ENCODE measurements around the gene OBSCN.

Gene OBSCN

GRCh38 chr1:228381356-228381755, 173.5 kb downstream of the OBSCN start:
- DNase-seq (ENCODE audit: low read depth in 2 of 2), result no peak

DNA sequence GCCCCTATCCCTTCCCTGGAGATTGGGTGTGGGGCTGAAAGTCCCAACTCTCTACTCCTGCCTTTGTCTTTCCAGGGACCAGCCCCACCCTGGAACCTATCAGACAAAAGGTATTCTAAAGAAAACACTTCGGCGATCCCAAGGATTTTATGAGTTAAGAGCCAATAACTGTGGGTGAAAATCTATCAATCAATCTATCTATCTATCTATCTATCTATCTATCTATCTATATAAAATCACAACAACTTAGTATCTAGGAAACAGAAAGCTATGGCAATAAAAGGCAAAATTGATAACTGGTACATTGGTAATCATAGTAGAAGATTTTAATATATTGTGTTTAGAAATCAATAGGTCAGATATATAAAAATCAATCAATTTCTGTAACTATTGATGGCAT, 175.9 kb downstream of the OBSCN start:
- no peak for DNase-seq (ENCODE audit: low read depth in 2 of 2)

GRCh38 chr1:228385232-228385631, 177.4 kb downstream of the OBSCN start:
- DNase-seq (ENCODE audit: low read depth in 2 of 2), result no peak

- DNase-seq (ENCODE audit: low read depth in 2 of 2), result no peak
Measured at GRCh38 chr1:228387321-228387720, 179.5 kb downstream of the OBSCN start.

GRCh38 chr1:228390649-228391048, 182.8 kb downstream of the OBSCN start:
- DNase-seq (ENCODE audit: low read depth in 2 of 2), result no peak

DNA sequence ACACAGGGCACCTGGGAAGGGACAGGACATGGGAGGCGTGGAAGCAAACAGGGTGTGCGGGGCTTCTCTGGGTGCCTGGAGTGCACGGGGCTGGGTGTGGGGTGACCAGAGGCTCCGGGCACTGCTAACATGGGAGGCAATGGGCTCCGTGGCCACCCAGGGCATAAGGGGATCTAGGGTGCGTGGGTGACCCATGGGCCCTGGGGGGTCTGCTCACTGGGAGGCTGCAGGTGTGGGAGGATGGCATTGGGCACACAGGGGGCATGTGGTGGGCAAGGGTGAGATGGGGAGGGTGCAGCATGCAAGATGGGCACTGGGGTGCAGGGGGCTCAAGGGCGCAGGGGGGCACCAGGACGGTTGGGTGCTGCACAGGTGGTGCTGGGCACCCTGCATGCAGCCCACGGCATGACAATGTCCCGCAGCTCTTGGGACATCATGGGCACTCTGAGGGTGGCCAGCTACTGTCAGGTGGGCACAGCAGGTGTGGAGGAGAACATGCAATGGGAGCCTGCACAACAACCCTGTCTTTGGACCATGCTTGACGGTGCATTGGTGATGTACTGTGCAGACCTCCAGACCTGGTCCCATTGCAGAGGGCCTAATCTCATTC, 183.7 kb downstream of the OBSCN start:
- DNase-seq (ENCODE audit: low read depth in 2 of 2), result no peak

GRCh38 chr1:228392111-228392936, 184.5 kb downstream of the OBSCN start:
- no peak for DNase-seq (ENCODE audit: low read depth in 2 of 2)

DNA sequence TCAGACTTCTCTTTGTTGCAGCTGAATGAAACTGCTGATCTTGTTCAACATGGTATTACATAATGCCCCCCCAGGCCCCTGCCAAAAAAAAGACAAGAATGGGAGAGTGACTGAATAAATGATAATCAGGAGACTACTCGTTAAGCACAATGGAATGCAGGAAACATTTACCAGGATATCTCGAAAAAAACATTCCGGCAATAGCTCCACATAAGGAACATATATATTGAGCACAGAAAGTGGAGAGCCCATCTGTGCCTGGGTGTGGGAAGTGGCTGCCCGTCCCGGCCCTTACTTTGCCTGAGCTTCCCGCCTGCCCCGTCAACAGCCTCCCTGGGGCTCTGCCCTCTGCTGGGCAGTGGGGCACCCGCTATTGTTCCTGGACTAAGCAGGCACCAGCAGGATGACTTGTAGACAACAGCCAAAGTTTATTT, 185.4 kb downstream of the OBSCN start:
- no peak for DNase-seq (ENCODE audit: low read depth in 2 of 2)

DNA sequence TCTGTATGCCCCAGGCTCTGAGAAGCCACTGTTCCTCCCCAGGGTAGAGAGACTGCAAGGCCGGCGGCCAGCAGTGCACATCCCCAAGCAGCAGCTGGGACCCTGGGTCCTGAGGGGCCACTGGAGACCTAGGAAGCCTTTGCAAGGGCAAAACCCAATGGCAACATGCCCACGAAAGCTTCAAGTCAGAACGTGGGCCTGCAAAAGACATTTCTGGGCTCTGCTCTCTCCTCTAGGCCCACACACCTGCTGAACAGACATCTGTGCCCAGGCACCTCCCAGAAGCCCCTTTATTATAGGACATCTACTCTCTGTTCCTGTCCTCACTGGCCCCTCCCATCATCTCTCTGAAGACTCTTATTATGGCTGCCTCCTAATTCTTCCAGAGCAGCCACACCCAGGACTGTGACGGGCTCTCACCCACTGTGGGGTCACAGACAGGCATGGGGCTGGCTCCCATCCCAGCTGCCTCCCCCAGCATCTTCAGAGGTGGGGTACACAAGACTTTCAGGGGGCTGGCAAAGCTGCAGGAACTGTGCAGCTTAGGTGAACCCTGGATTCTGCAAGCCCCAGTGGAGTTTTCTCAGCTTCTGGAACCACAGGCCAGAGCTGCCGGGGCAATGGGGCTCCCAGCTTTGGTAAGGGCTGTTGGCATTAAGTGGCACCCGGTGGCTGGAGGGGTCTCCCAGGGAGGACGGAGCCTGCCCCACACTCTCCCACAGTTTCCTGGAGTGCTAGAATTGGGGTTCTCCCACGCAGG, 186.1 kb downstream of the OBSCN start:
- DNase-seq (ENCODE audit: low read depth in 2 of 2), result no peak

GRCh38 chr1:228394571-228395394, 186.9 kb downstream of the OBSCN start:
- no peak for DNase-seq (ENCODE audit: low read depth in 2 of 2)

GRCh38 chr1:228396770-228397662, 189.2 kb downstream of the OBSCN start:
- DNase-seq (ENCODE audit: low read depth in 2 of 2), result no peak

- no peak for DNase-seq (ENCODE audit: low read depth in 2 of 2)
Measured at GRCh38 chr1:228397966-228398365, 190.1 kb downstream of the OBSCN start.

- no peak for DNase-seq (ENCODE audit: low read depth in 2 of 2)
Measured at GRCh38 chr1:228398741-228399461, 191.1 kb downstream of the OBSCN start.

- DNase-seq (ENCODE audit: low read depth in 2 of 2), result no peak
Measured at GRCh38 chr1:228399531-228400236, 191.8 kb downstream of the OBSCN start.

DNA sequence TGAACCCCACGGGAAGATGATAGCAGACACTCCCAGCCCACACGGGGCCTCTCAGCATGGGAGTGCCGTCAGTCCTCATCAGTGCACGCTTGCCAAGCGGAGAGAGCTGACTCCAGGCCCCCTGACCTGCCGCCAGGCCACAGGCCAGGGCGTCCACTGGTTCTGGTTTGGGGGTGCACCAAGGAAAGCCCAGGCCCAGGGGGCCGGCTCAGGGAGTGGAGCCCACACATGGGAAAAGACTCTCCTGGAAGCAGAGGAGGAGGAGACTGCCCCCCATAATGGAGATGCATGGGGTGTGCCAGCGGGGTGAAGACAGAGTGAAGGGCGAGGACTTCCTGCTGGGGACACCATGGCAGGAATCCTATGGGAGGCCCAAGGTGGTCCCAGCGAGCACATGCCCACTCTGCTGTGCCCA, 192.4 kb downstream of the OBSCN start:
- DNase-seq (ENCODE audit: low read depth in 2 of 2), result no peak

DNA sequence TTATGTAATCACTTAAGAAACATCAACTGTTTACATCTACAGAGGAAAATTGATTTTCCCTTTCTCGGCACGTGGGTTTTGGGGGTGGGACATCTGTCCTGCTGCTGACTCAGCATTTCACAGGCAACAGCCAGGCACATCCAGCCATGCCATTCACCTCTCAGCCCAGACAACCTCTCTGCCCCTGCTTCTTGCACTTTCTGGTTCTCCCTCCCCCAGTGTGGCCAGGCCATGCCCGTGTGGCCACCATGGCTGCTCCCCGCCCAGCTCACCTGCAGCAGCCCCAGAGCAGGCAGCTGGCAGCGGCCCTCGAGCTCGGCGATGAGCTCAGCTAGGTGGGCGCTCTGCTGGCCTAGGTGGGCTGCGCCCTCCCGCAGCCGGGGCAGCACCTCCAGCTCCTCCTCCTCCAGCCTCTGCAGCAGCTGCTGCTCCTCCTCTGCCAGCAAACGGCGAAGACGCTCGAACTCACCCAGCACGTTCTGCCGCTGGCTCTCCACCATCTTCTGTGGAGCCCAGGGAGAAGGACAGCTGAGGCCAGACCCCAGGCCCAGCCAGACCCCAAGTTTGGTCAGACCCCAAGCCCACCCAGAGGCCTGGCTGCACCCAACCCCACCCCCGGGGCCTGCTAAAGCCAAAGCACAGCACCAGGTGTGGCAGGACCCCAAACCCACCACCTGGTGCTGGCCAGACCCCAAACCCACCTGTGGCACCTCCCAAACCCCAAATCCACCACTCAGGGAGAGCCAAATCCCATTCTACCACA, 193.0 kb downstream of the OBSCN start:
- DNase-seq (ENCODE audit: low read depth in 2 of 2), result no peak

DNA sequence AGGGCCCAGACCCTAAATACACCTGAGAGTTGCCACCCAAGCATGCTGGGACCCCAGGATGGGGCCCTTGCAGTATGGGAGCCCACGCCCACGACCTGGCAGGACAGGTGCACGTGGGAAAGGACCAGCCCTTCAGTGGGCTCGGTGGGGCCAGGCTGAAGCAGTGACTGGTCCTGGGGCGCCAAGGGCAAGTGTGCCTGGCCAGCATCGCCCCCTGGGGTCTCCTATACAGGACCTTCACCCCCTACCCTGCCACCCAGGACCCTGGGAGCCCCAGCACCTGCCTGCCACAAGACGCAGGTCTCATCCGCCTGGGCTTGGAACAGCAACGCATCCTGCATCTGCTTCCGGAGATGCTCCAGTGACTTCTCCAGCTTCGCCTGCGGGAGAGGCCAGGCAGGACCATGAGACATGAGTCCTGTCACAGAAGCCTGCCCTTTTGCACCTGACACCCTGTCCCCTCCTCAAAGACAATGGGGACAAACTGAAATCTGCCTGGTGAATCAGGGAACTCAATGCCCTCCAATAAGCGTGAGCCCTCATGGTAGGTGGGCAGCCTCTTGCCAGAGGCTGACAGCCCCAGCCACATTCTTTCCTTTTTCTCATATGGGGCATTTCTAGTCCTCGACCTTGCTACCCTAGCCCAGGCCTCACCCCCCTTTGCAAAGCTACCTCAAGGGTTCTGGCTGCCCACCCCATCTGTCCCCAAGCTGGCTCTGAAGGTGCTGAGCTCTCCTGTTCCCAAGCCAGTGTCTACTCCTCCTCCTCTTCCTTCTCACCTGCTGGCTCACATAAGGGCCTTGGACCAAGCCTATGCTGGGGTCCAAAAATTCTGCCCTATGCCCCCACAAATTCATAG, 194.2 kb downstream of the OBSCN start:
- DNase-seq (ENCODE audit: low read depth in 2 of 2), result no peak

GRCh38 chr1:228402641-228403025, 194.8 kb downstream of the OBSCN start:
- DNase-seq (ENCODE audit: low read depth in 2 of 2), result no peak

All from activated CD4-positive, alpha-beta T cell treated with anti-CD3 and anti-CD28 coated beads for 24 hours (primary cell).